HG03135 (cell line): Measurements from ENCODE around the gene ARSB.
"Not testable (repeated sequence)": the region's sequence is repeated elsewhere in the genome, so short reads cannot be mapped to it uniquely, and the experiment has no call there.

ENCODE experiments used
- ATAC-seq: cut with Tn5 transposase; IDR thresholded peaks from one replicate; pipeline ENCODE4 v1.9.1; 2021; ENCODE audit warnings: mild to moderate bottlenecking, moderate library complexity; ENCODE audit not compliant: unreplicated experiment

The ARSB gene

DNA sequence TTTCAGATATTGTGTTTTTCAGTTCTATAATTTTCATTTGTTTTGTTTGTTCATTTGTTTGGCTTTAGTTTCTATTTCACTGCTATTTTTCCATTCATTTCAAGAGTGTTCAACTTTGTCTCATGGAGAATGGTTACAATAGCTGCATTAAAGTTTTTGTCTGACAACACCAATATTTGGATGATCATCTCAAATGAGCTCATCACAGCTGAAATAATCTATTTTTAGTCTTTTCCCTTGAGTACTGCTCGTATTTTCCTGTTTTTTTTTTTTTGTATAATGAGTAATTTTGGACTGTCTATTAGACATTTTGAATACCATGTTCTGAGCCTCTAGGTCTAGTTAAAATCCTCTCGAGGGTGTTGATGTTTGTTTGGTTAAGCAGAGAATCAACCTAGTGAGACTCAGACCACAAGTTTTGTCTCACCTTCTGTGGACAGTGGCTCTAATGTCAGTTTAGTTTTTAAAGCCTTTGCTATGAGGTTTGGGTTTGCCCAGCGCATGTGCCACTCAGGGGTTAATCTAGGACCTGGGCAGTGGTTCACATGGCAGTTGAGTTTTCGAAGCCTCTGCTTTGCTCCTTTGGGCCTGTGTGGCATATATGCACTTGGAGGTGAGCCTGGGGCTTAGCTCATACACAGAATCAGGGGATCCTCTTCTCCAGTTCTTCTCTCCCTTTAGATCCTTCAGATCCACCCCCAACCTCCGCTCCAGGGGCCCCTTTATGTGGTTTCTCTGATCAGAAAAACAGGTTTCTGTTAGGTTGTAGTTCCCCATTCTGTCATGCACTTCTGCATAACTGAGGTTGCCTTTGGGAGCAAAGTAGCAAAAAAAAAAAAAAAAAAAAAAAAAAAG, 79.8 kb downstream of the ARSB start:
- peak; percentile 52 for ATAC-seq

DNA sequence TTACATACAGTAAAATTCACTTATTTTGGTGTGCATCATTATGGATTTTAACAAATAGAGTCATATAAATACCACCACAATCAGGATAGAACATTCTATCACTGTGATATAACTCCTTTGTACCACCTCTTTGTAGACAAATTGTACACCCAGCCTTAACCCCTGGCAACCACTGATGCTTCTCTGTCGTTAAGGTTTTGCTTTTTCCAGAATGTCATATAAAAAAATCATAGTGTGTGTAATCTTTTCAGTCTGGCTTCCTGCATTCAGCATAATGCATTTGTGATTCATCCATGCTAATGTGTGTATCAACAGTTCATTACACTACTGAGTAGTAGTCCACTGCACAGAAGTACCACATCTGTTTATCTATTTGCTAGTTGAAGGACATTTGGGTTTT, 81.2 kb downstream of the ARSB start:
- no peak for ATAC-seq

DNA sequence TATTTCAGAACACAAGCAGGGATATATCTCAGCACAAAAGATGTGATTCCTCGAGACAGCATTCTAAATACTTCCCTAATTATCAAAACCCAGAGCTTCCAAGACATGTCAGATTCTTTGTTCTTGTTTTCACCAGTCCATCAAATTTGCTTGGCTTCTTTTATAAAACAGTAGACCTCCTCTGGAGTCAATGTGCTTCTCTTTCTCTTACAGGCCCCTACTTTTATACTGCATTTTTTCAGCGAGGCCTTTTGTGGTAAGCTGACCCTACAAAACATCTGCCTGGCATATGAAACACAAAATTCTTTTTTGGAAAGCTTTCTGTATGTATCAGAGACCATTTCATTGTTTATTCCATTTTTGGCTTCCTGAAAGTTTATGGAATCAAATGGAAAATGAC, 81.8 kb downstream of the ARSB start:
- no peak for ATAC-seq

DNA sequence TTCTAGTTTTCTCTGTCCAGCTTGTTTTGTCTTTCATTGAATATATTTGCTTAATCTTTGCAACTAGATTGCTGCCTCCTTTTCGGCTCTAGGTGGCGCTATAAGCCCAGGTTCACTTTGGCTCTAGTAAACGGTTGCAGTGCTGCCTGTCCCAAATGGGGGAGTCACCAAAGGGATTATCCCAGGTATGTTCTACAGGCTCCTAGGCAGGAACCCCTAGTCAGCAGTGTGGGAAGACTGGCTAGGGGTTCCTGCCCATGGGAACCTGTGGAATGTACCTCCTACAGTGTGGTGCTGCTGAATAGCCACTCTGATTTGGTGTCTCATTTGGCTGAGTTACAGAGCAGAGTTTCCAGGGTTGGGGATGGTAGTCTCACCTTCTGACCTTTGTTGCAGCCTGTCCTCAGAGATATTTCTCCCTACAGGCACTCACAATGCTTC, 85.2 kb downstream of the ARSB start:
- ATAC-seq = no peak

DNA sequence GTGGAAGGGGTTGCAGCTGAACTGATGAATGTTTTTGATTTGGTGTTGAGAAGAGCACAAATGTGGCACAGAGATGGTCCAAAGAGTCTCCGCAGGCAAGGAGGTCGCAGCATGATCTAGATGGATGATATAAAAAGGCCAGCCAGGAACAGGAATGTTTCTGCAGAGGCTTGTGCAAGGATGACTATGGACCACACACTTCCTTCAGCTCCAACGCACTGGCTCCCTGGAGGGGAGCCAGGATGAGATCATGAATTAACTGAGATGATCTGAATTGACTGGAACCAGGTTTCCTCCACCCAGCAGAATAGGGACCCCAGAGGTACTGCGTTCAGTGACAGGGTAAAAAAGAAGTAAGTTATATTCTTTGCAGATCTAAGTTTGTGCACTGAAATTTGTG, 89.0 kb downstream of the ARSB start:
- ATAC-seq = no peak

DNA sequence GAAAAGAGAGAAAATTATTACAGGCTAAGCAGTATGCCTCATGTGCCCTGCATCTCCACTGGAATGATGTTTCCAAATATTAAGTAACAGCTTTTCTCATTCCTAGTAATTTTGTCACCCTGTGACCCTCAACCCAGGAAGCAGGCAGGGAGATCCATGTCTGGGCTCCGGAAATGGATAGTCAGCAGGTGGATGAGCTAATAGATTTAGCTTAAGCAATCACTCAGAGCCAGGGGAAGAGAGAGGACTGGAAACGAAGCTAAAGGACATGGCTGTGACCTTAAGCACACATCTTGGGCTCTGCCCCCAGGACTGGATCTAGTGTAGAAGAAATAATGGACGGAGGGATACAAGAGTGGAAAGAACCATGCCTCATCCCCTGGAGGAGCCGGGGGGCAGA, 89.5 kb downstream of the ARSB start:
- no peak for ATAC-seq

DNA sequence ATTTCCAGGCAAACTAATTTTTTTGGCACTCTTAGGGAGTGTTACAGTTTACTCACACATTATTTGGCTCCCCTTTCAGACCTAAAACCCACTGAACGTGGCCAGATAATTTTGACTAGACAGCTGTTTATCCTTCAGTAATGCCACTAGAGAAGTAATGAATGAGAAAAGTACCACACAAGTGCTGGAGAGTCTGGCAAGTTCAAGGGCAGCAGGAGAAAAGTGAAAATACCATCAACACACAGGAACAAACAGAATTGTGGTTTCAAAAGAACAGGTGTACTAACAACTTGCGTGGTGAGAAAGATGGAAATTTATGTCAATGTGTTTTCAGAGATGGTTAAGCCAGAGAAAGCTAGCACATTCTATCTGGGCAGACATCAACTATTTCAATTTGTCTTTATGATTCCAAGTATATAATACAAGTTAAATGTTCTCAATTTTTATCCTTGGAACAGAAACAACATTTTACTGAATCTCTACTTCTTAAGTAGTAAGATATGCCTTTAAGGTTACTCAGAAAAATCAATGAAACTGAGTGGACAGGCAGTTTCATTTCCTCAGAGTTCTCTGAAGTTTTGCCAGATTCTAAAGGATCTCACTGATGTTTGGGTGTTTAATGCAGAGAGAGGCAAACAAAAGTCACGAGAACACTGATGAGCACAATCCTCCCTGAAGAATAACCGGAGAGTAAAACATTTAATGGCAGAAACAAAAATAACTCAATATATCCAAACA, 91.0 kb downstream of the ARSB start:
- ATAC-seq = no peak

DNA sequence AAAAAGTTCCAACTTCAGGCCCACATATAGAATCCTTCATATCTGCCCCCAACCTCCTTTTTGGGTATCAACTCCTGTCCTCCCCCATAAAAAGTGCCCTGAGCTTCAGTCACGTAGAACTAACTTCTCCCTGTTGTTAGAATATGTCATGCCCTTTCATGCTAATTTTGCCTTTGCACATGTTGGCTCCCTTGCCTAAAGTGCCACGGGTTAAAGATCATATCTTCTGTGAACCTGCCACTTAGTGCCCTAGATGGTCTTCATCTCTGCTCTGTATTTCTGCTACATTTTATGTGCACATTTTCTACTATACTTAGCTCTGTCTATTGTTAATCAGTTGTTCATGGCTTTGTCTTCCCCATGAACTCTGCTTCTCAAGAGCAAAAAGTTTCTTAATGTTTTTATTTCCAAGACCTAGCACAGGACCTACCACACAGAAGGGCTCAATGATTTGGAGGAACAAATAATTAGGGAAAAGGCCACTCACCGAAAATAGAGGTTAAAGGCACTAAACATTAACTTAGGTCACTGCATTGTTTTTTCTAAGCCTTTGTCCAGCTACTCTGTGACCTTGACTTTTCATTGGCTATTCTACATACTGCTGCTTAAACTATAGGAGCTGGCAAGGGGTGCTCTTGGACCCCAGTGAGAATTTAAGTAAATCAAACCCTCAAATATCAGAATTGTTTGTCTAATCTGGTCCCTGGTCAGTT, 94.3 kb downstream of the ARSB start:
- ATAC-seq = no peak

DNA sequence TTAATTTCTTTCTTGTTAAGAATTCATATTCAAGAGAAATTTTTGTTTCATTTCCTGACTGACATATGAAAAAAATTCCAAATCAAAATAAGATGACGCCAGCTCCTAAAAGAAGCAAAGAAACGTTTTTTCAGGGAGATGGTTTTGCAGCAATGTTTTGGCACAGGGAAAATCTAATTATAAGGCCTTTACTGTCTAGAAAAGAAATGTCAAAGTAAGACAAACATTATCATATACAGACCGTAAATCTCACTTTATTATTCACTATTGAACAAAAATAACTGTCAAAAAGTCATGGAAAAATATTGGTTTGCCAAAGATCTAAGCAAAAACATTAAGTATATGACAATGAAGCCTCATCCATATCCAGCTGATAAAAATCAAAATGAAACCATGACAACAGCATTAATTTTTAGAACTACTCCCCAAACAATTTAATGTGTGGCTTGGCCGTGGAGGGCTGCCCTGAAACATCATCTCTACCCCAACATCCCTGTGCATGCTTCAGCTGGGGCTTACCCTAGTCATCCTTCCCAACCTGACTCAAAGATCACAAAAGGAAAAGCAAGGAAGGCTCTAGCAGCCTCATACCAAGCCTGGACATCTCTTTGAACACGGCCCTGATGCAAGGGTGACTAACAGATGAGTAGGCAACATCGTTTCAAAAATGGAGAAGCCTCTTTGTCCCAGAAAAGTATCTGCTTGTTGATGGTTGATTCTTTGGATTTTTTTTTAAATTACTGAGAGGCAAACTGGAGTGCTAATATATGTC, 95.6 kb downstream of the ARSB start:
- ATAC-seq = no peak

DNA sequence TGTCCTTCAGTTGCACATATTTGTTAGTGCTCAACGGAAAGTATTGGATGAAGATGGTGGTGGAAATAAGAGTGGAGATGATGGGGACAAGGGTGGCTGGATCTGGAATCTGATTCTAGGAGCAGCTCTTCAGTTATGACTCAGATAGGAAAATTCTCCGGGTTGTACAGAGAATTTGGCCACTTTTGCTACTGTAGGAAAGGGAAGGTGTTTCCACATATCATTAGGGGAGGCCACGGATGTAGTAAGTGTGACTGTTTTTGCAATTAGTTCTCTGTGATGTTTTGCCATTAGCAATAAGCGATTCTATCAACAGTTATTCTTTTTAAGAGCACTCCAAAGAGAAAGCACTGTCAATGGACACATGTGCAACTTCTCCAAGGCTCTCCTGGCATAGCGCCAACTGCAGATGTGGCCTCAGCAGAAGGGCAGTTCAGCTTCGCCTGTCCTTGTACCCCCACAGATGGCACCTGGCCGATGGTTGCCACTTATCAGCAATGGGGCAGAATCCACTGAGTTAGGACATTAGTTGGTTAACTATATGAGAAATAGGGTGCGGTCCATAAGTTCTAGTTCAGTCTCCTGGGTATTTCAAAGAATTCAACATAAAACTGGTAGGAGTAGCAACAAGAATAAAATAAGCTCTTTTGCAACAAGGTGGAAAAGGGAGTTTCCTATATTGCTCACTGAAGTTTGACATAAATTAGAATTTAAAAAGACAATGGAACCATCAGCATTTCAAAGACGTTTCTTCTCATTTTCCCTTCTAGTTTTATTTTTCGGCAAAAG, 96.3 kb downstream of the ARSB start:
- ATAC-seq = no peak

DNA sequence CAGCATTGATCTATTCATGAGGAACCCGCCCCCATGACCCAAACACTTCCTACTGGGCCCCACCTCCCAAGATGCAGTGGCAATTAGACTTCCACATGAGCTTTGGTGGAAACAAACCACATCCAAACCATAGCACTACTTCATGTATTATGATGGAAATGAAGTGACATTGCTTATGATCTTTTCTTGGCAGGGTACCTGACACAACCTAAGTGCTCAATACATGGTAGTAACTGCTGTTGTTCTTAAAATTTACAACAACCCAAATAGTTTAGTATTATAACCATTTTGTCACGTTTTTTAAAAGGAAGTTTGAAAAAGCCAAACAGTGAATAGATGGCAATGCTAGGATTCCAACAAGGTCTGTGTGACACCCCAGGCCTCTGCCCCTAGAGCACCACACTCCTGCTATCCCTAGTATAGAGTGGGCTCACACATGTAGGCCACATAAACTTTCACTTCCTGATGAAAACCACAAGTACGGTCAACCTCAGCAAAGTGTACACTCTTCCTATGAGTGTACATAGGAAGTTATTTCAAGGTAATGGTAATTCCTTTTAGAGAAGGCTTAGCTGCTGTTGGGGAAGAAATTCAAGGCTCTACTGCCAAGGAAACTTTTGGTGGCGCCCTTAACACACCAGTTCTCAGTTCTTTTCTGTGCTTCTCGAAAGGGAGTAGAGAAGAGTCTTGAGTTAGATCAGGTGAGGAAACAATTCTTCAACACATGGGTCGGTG, 97.6 kb downstream of the ARSB start:
- peak; percentile 96 for ATAC-seq

DNA sequence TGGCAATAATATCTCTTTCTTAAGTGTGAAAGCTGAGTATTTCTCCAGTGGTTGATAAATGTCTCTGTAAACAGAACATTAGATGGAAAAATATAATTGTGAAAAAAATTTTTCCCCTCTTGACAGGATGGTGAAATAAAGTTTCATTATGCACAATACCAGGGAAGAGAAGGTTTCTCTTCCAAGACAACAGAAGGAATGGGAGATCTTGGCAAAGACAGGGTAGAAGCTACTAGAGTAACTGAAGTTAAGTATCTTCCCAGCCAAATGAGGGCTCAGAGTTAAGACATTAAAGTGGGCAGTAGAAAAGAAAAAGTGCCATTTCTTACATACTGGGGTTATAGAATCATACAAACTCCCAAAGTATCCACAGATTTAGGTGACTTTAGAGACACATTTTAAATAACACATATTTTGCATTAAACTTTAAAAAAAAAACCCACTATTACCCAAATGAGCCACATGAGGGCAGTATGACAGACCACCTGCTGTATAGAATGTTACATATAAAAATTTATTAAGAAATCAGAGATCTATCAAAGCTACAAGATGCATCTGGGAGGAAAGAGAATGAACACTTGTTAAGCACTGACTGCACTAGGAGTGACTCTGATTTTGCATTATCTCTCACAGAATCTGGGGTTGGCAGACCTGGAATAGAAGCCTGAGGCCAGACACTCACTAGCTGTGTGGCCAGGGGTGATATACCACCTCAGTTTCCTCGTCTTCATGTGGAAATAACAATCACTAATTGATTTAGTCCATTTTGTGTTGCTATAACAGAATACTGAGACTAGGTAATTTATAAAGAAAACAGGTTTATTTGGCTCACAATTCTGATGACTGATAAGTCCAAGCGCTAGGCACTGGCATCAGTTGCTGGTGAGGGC, 98.5 kb downstream of the ARSB start:
- ATAC-seq = no peak

DNA sequence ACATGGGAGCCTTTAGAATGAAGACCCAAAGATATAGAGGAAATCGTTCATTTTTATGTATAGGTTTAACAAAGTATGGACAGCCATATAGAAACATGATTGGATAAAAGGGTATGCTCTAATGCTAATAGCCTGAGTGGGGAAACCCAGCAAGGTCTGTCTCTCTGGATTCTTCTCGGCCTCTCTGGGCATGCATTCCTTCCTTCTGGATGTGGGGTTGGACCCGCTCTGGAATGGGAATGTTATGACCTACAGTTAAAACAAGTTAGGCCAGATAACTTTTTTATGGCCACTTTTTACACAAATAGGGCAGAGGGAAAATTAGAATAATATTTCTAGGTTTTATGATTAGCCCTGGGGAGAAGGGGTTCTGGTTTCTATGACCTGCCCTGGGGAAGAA, 103.2 kb downstream of the ARSB start:
- no peak for ATAC-seq

DNA sequence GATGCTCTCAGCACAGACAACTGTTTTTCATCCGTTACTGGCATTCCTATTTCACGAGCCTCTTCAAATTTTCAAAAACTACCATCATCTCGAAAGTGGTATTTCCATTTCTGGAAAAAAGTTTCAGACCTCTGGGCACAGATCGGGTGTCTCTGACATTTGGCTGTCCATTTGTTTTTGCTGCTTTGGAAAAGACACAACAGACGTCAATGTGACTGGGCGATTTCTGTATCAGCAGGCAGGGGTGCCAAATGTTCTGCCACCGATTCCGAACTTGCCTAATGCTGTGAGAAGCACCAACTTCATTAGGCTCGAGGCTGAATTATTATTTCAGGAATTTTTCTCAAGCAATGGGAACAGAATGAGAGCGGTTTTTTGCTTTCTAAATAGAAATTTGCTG, 105.6 kb downstream of the ARSB start:
- ATAC-seq = no peak

DNA sequence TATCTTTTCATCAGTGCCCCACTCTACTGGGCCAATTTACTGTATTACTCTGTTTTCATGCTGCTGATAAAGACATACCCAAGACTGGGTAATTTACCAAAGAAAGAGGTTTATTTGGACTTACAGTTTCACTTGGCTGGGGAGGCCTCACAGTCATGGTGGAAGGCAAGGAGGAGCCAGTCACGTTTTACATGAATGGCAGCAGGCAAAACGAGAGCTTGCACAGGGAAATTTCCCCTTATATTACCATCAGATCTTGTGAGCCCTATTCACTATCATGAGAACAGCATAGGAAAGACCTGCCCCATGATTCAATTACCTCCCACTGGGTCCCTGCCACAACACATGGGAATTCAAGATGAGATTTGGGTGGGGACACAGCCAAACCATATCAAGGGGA, 119.0 kb downstream of the ARSB start:
- ATAC-seq = not testable (repeated sequence)

DNA sequence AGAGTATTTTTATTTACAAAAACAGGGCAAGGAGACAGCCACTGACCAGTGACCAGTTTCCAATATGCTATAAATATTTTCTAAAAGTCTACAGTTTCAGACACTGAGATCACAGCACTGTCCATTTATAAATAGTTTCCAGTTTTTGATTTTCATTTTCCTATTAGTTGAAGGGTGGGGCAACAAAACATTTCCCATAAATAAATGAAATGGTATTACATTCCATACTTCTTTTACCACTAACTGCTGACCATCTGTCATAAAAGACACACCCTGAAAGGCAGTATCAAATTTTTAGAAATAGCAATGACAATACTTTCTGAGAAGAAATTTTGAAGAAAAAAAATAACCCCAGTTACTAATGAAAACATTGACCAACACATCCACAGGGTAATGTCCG, 126.7 kb downstream of the ARSB start:
- no peak for ATAC-seq

DNA sequence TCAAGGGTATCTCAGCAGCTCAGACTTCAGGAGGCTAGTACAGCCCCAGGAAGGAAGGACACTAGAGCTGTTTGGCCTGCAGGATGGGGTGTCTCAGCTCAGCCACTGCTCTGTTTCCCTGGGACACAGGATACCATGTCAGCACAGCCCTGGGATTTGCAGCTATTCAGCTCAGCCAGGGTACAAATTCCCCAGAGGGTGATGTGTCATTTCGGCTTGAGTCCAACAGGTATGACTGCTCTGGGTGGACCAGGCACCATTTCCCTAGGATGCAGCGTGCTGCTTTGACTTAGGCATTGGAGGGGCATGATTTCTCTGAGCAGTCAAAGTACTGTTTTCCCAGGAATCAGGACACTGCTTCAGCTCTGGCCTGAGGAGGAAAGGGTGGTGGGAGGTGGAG, 130.1 kb downstream of the ARSB start:
- no peak for ATAC-seq

DNA sequence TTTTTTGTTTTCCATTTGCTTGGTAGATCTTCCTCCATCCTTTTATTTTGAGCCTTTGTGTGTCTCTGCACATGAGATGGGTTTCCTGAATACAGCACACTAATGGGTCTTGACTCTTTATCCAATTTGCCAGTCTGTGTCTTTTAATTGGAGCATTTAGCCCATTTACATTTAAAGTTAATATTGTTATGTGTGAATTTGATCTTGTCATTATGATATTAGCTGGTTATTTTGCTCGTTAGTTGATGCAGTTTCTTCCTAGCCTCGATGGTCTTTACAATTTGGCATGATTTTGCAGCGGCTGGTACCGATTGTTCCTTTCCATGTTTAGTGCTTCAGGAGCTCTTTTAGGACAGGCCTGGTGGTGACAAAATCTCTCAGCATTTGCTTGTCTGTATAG, 133.2 kb downstream of the ARSB start:
- not testable (repeated sequence) for ATAC-seq
